ENCODE measurements around the gene THRA. TPM values are rescaled to one million over a fixed set of nuclear protein-coding genes. Genes with fewer than 3 reads are reported as not detected.

The THRA gene
- total and polyA plus RNA-seq, 2 of the 8 experiments (the other 6 are each of a cell fraction or from before 2014, with no cell fraction given): 6.4 to 10.2 TPM

GRCh38 chr17:40025559-40025958, 37.2 kb upstream of the THRA start (continued):
- TF ChIP-seq, protein P1, sequence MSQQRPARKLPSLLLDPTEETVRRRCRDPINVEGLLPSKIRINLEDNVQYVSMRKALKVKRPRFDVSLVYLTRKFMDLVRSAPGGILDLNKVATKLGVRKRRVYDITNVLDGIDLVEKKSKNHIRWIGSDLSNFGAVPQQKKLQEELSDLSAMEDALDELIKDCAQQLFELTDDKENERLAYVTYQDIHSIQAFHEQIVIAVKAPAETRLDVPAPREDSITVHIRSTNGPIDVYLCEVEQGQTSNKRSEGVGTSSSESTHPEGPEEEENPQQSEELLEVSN (IDR thresholded peaks at IDR 0.05): no peak
- TF ChIP-seq CEBPB (IDR thresholded peaks at IDR 0.05; ENCODE audit: low read depth, low read length): no peak
- TF ChIP-seq RFX5 (IDR thresholded peaks at IDR 0.05; ENCODE audit: borderline replicate concordance, low read depth, low read length): no peak
- TF ChIP-seq CREB1 (IDR thresholded peaks at IDR 0.05): no peak
- no peak for TF ChIP-seq POLR2AphosphoS5 (IDR thresholded peaks at IDR 0.05; ENCODE audit: low read depth, low read length)

Data from H1 (cell line).